ENCODE measurements around the gene ZNF593OS. TPM values are rescaled to one million over a fixed set of nuclear protein-coding genes. Genes with fewer than 3 reads are reported as not detected.

The ZNF593OS gene
- total RNA-seq, 1 donor from 2014 or later = not detected

- no peak for TF ChIP-seq CTCF (IDR thresholded peaks at IDR 0.05; ENCODE audit: unreplicated experiment)
- H3K9me3 Mint-ChIP-seq = no peaks in the 10 kb centered on the region
- no peak overlapping the region for H3K27ac Mint-ChIP-seq
- H3K4me1 Mint-ChIP-seq = peaks cover 34% of the 10 kb centered on the region
- peaks cover 4% of the 10 kb centered on the region for H3K27me3 Mint-ChIP-seq (ENCODE audit: low read depth)
- H3K36me3 Mint-ChIP-seq = no peaks in the 10 kb centered on the region
- no peak for DNase-seq (ENCODE audit: low spot score in 2 of 2, unreplicated experiment in 2 of 2)
- H3K4me3 Mint-ChIP-seq = no peak overlapping the region
Observed at GRCh38 chr1:26166719-26167281, 4.8 kb downstream of the ZNF593OS start.

- Mint-ChIP-seq H3K27me3 (ENCODE audit: low read depth) (peaks cover 6% of the 10 kb centered on the region), H3K4me3 (peak overlapping the region; percentile 66), H3K4me1 (peaks cover 29% of the 10 kb centered on the region), H3K27ac (peak overlapping the region; percentile 47), H3K36me3 (no peaks in the 10 kb centered on the region), H3K9me3 (no peaks in the 10 kb centered on the region)
- TF ChIP-seq CTCF (IDR thresholded peaks at IDR 0.05; ENCODE audit: unreplicated experiment) = no peak
- DNase-seq (ENCODE audit: low spot score in 2 of 2, unreplicated experiment in 2 of 2) = no peak
Observed at GRCh38 chr1:26164861-26165842, 6.5 kb downstream of the ZNF593OS start.

- H3K4me1 Mint-ChIP-seq = peaks cover 31% of the 10 kb centered on the region
- no peaks in the 10 kb centered on the region for H3K36me3 Mint-ChIP-seq
- peak overlapping the region; percentile 47 for H3K27ac Mint-ChIP-seq
- peak; percentile 34 for TF ChIP-seq CTCF (IDR thresholded peaks at IDR 0.05; ENCODE audit: unreplicated experiment)
- DNase-seq (ENCODE audit: low spot score in 2 of 2, unreplicated experiment in 2 of 2) = peak; percentile 62 to 77
- peak overlapping the region; percentile 66 for H3K4me3 Mint-ChIP-seq
- peaks cover 6% of the 10 kb centered on the region for H3K27me3 Mint-ChIP-seq (ENCODE audit: low read depth)
- no peaks in the 10 kb centered on the region for H3K9me3 Mint-ChIP-seq
Observed at GRCh38 chr1:26164036-26164860, 7.4 kb downstream of the ZNF593OS start.

- TF ChIP-seq CTCF (IDR thresholded peaks at IDR 0.05; ENCODE audit: unreplicated experiment) = no peak
- H3K9me3 Mint-ChIP-seq = no peaks in the 10 kb centered on the region
- H3K4me3 Mint-ChIP-seq = peak overlapping the region; percentile 30
- H3K4me1 Mint-ChIP-seq = peaks cover 30% of the 10 kb centered on the region
- no peaks in the 10 kb centered on the region for H3K36me3 Mint-ChIP-seq
- peaks cover 6% of the 10 kb centered on the region for H3K27me3 Mint-ChIP-seq (ENCODE audit: low read depth)
- DNase-seq (ENCODE audit: low spot score in 2 of 2, unreplicated experiment in 2 of 2) = no peak
- no peak overlapping the region for H3K27ac Mint-ChIP-seq
Observed at GRCh38 chr1:26163684-26164035, 8.0 kb downstream of the ZNF593OS start.

GRCh38 chr1:26162220-26162709 lies 9.4 kb downstream of the ZNF593OS start:
- peaks cover 6% of the 10 kb centered on the region for H3K27me3 Mint-ChIP-seq (ENCODE audit: low read depth)
- no peak for TF ChIP-seq CTCF (IDR thresholded peaks at IDR 0.05; ENCODE audit: unreplicated experiment)
- H3K4me1 Mint-ChIP-seq = peaks cover 34% of the 10 kb centered on the region
- DNase-seq (ENCODE audit: low spot score in 2 of 2, unreplicated experiment in 2 of 2) = no peak
- peak overlapping the region; percentile 65 for H3K4me3 Mint-ChIP-seq
- peak overlapping the region; percentile 83 for H3K27ac Mint-ChIP-seq
- H3K36me3 Mint-ChIP-seq = no peaks in the 10 kb centered on the region
- no peaks in the 10 kb centered on the region for H3K9me3 Mint-ChIP-seq

Measured in mesothelial cell of epicardium (in vitro differentiated cells).